ENCODE results near the gene SYT9.

Gene SYT9

GRCh38 chr11:7417328-7417727 is 165.6 kb downstream of the SYT9 start:
- no peak for TF ChIP-seq CTCF (IDR thresholded peaks at IDR 0.05)

GRCh38 chr11:7418061-7418460 is 166.4 kb downstream of the SYT9 start:
- TF ChIP-seq CTCF (IDR thresholded peaks at IDR 0.05) = no peak

DNA sequence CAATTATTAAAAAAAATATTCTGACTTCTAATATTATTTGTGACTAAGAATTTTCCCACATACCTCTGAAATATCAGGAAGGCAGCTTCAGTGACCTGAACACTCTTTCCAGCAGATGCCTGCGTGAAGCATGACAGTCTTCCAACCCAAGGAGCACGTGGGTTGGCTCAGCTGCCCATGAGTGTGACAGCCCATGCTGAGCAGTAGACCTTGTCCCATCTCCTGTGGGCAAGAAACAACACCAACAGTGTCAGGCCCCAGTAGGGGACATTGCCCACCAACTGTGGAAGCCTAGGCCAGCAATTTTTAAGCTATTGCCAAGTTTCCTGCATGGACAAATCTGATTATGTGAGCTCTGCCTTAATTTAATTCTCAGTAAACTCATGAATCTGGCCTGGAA is 167.2 kb downstream of the SYT9 start:
- TF ChIP-seq CTCF (IDR thresholded peaks at IDR 0.05) = no peak

- TF ChIP-seq CTCF (IDR thresholded peaks at IDR 0.05) = no peak
These were observed 169.4 kb downstream of the SYT9 start for GRCh38 chr11:7421136-7421535.

GRCh38 chr11:7422544-7423331 is 171.0 kb downstream of the SYT9 start:
- no peak for TF ChIP-seq CTCF (IDR thresholded peaks at IDR 0.05)

DNA sequence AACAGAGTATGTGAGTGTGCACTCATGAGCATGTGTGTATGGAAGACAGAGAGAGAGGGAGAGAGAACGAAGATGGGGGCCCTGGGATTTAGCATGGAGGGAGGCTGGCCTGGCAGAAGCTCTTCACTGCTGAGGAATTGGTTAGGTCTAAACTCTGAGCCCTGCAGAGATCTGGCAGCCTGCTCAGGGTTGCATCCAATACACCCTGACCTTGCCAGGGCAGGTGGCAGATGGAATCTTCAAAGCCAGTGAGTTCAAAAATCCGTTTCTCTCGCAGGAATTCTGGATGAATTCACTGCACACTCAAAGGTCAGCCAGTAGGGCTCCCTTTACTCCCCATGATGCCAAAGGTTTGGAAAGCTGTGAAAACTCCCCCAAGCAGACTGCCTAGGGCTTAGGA is 172.2 kb downstream of the SYT9 start:
- no peak for TF ChIP-seq CTCF (IDR thresholded peaks at IDR 0.05)

DNA sequence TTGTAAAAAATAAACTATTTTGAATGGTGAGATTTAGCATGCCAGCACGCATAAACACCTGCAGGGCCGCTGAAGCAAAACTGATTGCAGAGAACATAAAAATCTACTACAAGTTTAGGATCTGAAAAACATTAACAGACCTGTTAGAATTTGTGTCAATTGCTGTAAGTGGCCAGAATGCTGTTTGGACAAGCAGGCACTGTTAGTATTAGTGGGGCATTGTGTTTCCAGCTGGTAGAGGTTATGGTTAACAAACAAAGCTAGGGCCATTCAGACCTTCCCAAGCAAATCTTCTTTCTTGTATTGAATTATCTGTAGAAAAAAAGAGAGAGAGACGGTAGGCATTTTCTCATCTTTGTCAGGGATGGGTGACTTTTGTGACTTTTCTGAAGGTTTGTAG is 176.0 kb downstream of the SYT9 start:
- TF ChIP-seq CTCF (IDR thresholded peaks at IDR 0.05) = no peak

DNA sequence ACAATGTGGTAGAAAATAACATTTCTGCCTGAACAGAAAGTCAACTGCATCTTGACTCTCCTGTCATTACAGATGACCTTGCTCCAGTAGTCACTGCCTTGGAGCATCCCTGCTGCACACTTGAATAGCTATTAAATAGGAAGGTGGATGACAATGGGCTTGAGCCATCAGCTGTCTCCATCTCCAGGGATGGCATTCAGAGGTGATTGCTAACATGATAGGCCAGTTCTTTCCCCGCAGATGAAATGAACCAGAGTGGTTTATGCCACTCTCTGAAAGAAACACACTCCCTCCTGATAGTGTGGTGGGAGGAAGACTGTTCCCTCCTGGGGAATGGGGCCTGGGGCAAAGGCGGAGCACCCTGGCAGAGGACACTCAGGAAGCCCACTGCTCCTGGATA is 176.5 kb downstream of the SYT9 start:
- no peak for TF ChIP-seq CTCF (IDR thresholded peaks at IDR 0.05)

Data from LNCAP (cell line).